GM21737 (cell line): ENCODE results near the gene SYT9.
A peak's percentile ranks its signal among the peaks of the same experiment; 100 is the strongest.

Source experiments
- ATAC-seq: cut with Tn5 transposase; IDR thresholded peaks from one replicate; pipeline ENCODE4 v1.9.1; 2021; ENCODE audit warnings: mild to moderate bottlenecking, moderate library complexity; ENCODE audit not compliant: unreplicated experiment

Gene SYT9

DNA sequence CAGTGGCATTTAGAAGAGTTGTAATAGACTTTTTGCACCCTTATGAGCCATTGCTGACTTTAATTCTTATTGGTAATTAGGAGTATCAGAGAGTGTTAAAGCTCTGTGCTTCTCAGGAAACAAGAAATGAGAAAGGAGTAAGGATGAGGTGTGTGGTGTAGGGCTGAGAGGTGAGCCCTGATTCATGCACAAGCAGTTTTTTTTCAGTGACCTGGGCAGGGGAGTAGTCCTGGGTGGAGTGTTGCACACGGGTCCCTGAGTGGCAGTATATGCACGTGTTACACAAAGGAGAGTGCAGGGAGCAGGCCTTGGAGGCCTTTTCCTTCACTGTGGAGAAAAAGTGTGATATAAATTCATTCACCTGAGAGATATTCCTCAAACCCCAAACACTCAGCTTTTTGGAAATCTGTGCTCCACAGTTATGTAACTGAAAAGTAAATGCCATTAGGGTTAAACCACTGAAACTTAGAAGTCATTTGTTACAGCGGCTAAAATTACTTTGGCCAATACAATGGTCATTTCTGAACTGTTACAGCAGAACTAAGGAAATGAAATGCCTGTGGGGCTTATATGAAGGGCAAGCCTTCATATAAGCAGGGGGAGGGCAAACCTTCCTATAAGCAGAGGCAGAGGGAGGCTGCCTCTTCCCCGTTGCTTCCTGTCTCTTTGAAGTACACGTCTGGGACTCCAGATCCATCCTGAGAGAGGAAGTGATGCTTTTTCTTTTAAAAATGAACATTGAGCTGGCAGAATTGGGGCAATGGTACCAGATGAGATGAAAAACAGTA lies 171.0 kb downstream of the SYT9 start:
- ATAC-seq = peak; percentile 56

DNA sequence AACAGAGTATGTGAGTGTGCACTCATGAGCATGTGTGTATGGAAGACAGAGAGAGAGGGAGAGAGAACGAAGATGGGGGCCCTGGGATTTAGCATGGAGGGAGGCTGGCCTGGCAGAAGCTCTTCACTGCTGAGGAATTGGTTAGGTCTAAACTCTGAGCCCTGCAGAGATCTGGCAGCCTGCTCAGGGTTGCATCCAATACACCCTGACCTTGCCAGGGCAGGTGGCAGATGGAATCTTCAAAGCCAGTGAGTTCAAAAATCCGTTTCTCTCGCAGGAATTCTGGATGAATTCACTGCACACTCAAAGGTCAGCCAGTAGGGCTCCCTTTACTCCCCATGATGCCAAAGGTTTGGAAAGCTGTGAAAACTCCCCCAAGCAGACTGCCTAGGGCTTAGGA lies 172.2 kb downstream of the SYT9 start:
- ATAC-seq = no peak

DNA sequence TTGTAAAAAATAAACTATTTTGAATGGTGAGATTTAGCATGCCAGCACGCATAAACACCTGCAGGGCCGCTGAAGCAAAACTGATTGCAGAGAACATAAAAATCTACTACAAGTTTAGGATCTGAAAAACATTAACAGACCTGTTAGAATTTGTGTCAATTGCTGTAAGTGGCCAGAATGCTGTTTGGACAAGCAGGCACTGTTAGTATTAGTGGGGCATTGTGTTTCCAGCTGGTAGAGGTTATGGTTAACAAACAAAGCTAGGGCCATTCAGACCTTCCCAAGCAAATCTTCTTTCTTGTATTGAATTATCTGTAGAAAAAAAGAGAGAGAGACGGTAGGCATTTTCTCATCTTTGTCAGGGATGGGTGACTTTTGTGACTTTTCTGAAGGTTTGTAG lies 176.0 kb downstream of the SYT9 start:
- no peak for ATAC-seq

DNA sequence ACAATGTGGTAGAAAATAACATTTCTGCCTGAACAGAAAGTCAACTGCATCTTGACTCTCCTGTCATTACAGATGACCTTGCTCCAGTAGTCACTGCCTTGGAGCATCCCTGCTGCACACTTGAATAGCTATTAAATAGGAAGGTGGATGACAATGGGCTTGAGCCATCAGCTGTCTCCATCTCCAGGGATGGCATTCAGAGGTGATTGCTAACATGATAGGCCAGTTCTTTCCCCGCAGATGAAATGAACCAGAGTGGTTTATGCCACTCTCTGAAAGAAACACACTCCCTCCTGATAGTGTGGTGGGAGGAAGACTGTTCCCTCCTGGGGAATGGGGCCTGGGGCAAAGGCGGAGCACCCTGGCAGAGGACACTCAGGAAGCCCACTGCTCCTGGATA lies 176.5 kb downstream of the SYT9 start:
- no peak for ATAC-seq

DNA sequence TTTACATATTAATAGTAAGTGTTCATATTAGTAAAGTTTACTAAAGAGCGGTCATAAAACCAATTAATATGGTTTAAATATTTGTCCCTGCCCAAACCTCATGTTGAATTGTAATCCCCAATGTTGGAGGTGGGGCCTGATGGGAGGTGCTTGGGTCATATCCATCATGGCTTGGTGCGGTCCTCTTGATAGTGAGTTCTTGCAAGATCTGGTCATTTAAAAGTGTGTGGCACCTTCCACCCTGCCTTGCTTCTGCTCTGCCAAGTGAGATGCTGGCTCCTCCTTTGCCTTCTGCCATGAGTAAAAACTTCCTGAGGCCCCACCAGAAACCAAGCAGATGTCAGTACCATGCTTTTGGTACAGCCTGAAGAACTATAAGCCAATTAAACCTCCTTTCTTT lies 178.8 kb downstream of the SYT9 start:
- no peak for ATAC-seq

DNA sequence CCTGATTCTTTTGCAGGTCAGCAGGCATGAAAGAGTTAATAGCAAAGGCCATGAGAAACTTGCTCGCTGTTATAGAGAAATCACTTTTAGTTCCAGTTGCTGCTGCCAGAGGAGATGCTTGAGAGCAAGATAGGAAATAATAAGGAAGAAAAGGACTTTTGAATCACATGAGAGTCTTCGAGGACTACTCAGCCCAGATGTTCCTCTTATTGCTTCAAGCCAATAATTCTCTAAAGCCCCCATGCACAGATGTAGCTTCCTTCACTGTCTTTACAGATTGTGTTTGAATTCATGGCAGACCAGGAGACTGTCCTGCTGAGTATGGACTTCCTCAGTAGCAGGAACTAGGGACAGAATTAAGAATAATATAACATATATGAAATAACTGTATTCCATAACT lies 183.5 kb downstream of the SYT9 start:
- no peak for ATAC-seq

DNA sequence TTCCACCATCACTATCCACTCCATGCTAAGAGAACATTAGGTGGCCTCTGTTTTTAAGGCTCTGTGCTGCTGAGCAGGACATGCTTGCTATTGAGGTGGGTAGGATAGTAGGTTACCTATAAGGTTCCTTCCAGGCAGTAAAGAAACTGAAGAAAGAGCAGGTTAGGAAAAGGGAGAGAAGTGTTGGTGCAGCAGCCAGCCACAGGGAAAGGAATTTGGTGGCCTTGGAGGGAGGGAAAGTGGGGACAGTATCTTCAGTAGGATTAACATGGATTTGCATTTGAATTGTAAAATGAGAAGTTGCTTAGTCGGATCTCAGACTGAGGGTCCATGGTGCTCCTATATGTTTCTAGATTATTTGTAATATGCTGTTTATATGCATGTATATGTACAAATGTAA lies 184.4 kb downstream of the SYT9 start:
- ATAC-seq = no peak

DNA sequence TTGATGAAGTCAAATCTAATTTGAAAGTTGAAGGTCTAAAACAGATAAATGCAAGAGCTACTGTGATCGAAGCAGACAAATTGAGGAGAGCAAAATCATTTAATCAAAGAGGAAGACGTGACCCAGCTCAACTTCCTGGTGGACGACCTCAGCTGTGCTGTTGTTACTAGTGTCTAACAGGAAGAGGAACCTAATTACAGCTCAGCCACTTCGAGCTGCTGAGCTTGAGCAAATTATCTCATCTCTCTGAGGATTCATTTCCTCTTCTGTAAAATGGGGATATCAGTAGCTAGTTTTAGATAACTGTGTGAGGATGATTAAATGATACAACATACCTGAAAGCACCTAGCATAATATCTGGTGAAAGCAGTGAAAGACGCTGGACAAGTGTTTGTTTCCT lies 185.0 kb downstream of the SYT9 start:
- ATAC-seq = peak; percentile 73

DNA sequence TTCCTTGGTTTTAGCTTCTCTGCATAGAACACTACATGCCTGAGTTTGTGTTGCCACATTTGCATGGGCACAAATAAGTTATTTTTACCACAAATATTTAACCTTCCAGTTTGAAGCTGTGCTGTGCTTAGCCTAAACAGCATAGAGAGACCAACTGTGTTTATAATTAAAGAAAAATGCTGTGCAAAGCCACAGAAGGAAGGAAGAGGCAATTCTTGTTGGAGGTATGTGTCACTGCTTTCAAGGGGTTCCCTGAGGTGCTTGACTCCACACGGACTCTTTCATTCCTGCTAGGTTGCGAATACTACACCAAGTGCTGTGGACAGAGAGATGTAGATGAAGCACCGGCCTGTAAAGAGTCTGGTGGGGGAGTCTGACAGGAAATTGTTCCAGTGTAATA lies 186.0 kb downstream of the SYT9 start:
- no peak for ATAC-seq

DNA sequence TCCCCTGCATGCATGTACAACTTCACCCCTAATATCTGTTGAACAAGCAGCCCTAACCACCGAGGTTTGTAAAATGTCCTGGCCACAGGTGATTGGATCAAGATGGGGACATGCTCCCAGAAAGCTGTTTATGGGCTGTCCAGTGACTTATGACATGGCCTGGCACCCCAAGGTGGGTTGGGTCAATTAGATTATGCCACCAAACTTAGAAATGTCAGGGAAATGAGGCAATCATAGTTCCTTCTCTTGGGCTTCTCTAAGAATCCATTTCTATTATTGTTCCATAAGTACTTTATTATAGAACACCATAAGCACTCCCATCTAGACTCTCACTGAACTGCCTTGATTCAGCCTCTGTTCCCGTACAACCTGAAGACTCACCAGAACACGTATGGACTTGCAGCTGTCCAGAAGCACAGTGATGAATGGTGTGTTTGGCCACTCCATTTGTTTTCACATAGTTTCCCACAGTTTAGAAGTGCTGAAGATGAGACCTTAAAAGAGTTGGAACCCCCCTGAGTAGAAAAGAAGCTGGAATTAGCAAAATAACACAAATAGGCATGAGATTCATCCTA lies 188.1 kb downstream of the SYT9 start:
- ATAC-seq = no peak

DNA sequence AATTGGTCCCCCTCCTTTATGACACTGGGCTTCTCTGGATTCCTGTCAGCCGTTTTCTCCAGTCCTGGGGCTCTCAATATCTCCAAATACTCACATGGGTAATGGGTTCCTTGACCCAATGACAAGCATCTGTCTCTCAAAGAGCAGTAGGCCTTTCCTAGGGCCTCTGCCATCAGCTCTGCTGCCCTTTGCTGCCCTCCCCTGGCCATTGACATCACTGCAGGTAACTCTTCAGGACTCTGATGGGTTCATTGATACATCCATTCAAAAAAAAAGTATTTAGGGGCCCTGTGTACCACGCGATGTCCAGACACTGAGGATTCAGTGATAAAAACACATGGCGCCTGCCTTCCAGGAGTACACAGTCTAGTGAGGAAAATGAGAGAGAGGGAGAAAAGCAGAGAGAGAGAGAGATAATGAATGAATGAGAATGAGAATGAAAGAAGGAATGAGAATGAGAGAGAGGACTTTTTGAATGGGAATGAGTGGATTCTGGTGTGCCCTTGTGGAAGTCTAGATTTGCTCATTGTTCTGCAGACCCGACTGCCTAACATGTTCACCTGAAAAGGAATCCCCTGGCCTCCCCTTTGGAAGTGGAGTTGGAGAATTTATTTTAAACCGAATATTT lies 191.0 kb downstream of the SYT9 start:
- ATAC-seq = peak; percentile 80

DNA sequence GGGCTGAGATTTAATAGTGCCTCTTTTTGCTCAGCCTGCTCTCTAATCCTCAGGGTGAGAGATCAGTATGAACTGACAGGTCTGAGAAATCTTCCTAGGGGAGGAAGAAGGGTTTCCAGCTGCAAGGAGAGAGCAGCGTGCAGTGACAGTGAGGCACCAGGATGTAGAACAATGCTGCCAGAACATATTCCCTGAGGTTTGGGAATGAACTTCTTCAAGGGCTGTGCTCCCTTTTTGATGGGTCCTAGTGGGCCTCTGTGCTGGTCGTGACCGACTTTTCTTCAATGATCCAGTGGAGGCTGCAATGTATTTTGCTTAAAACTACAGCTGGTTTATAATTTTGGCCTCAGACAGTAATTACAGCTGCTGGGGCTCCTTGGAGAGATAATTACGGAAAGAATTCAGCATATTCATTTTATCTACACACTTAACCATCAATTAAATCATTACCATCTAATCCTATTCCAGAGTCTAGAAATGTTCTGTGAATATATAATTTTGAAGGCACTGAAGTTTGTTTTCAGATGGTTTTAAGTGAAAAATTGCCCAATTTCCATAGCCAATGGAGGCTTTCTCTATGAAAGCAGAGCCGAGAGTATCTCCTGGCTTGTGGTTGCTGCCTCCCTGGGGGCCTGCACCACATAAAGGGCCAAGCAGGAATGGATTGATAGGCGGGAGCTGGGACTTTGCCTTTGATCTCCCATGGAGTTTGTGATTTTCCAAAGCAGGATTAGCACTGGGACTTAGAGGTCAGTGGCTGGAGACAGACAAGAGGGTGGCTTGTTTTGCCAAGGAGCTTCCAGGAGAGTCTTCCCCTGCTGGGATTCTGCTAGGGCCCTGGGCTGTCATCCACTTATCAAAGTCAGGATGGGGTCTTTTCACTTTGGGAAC lies 192.6 kb downstream of the SYT9 start:
- no peak for ATAC-seq

DNA sequence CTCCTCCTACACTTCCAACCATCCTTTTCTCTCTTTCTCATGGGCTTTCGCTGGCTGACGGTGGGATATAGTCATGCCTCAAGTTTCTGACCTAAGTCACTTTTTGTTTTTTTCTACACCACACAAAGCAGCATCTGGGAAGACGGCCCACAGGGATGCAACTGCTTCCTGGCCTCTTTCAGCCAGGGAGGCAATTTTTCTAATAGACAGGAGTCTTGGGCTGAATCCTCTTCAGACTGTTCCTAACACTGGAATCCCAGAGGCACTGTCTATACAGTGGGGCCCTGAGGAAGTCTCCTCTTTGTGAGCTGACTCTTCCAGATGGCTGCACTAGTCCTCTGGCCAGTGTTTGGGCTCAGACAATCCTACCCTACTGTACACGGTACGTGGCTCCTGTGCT lies 193.9 kb downstream of the SYT9 start:
- no peak for ATAC-seq

DNA sequence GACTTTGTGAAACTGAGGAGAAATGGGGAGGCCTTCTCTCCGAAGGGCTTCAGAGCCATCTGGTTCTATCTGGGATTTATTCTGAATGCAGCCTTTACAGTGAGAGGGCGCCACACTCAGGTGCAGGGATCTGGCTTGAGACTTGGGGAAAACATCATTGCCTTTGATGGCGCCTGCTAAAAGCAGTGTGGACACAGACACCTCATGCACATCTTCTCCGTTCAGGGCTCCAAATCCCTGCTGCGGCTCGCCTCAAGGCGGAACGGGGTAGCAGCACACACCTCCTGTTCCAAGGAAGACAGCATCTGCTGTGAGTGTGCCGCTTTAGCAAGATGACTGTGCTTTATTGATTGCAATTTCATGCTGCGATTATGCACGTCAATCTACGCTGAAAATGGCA lies 196.5 kb downstream of the SYT9 start:
- no peak for ATAC-seq

DNA sequence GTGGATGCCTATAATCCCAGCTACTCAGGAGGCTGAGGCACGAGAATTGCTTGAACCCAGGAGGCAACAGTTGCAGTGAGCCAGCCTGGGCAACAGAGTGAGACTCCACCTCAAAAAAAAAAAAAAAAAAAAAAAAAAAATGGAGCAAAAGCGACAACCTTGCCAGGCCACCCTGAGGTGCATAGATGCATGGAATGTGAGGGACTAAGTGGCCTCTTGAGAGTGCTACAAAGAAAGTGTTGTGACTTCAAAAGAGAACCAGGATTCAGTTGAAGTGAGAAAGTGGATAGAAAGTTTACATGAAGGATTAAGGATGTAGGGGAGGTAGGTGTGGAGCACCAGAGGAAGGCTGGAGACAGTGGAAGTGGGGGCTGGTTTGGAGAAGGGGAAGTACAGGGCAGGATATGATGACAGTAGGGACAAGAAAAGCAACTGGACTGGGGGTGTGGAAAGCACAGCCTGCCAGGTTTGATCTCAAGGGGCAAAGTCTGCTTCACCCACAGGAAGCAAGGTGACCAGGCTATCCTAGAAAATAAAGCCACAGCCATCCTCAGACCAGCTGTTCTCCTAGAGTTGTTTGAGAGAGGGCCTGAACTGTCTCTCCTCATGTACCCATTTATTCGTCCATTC lies 197.6 kb downstream of the SYT9 start:
- ATAC-seq = no peak

DNA sequence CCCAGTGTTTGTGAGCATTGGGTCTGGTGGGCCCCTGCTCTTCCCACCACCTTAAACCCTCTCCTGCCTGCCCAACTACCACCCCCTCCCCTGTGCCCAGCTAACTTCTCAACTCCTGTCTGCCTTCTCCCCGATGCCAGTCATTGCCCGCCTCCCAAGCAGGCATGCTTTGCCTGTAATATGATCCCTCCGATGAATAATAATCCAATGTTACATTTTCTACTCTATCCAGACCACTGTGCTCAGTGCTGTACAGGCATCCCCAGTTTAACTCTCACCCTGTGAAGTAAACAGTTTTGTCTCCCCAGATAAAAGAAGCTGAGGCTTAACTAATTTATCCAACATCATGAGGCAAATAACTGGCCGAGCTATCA lies 198.1 kb downstream of the SYT9 start:
- ATAC-seq = no peak

DNA sequence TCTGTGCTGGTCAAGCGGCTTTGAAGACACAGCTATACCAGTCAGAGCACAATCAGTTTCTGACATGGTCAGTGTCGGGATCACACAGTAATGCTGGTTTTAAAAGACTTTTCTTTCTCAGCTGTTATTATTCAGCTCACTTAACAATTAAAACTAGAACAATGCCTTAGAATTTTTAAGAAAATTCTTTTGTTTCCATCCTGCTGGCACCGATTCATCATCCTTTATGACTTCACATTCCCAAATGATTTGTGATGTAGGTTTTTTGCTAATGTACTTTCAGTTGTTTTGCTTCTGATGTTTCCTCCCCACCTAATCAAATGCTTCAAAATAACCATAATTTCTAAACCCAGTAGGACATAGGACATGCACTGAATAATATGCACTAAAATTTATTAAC lies 199.1 kb downstream of the SYT9 start:
- ATAC-seq = no peak

DNA sequence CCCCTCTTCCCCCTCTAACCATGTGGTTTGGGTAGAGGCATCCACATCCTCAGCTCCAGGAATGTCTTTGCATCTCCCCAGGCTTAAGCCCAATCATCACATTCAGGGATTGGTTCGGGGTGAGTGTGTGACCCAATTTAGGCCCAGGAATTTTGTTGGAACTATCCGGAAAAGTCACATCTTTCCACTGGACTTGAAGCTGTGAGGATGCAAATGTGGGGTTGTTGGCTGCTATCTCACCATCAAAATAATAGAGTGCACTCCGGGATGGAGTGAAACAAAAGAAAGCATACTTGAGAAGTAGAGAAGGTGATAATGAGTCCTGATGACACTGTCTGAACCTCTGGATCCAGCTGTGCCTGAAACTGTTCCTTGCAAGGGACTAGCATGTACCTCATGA lies 199.8 kb downstream of the SYT9 start:
- ATAC-seq = no peak

DNA sequence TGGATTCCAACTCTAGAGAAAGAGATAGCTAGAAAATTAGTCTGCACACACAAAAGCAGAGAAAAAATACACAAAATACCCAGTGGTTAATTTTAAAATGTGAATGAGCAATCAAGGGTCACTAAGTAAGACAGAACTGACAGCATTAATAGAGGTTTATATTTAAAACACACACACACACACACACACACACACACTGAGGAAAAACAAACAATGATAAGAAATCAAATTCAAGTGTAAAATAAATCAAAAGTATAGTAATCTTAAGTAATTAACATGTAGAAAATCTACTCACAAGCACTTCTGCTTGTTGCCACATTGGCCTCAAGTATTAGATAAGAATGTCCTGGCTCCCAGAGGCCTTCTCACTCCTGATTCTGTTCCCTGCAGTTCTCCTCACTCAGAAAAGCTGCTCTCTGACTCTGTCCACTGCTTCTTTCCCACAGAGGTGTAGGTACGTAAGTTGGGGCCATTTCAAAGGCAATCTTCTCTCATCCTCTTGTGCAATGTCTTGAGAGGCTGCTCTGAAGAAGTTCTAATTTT lies 200.3 kb downstream of the SYT9 start:
- ATAC-seq = no peak

DNA sequence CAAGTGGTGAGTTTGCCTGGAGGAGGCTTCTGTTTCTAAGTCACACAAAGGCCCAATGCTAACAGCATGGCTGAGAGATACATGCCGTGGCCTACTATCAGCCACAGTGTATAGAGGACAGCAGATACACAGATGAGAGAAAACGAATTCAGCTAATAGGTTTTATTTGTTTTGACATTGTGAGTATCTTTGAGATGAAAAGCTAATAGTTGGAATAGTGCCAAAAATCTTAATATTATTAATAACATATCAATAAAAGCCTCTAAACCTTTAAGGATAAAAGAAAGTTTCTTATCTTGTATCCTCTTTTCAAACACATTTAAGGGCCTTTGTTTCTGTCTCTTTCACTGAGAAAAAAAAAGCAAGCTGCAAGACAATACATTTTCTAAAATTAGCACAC lies 203.2 kb downstream of the SYT9 start:
- ATAC-seq = no peak

DNA sequence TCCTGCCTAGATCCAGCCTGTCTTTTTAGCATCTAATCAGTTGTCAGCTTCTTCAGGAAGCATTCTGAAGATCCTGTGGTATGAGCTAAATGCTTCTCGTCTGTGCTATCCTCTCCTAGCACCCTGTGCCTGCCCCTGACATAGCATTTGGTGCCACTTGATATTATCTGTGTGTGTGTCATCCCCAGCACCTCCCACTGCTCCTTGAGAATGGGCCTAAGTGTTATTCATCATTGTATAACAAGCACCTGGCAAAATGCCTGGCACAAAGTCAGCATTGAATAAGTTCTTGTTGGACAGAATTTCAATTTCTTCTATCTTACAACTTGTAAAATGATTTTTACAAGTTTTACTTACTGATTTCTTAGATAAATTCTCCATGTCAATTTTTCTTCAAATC lies 205.5 kb downstream of the SYT9 start:
- ATAC-seq = no peak
